ENCODE results near the gene MRPL10. TPM values are rescaled to one million over a fixed set of nuclear protein-coding genes. Genes with fewer than 3 reads are reported as not detected.

The MRPL10 gene
- total and polyA plus RNA-seq, 2 experiments from 2014 or later: 50.2 to 74.7 TPM

DNA sequence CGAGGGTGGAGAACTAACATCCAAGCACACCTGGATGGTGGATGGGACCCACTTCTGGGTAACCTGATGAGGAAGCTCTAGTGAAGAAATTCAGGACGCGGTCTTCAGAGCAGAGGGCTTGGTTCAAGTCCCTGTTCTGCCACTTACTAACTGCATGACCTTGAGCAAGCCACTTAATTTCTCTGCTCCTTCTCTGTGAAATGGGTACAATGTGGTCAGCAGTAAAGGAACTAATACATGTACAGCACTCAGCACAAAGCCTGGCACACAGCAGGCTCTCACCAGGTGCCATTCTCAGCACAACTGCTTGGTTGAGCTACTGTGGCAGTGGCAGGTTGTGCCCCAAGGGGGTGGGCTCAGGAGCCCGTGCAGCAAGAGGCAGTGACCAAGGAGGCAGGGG, 7.8 kb downstream of the MRPL10 start:
- H3K36me3 Mint-ChIP-seq (ENCODE audit: low read depth): peaks cover 39% of the 10 kb centered on the region
- no peaks in the 10 kb centered on the region for H4K20me1 ChIP-seq (replicated peaks; ENCODE audit: insufficient read depth)
- no peaks in the 10 kb centered on the region for H3K9me2 ChIP-seq (ENCODE audit: insufficient read depth)
- ATAC-seq (no peak), DNase-seq (ENCODE audit: low spot score) (no peak)
- no peak overlapping the region for H3K4me3 Mint-ChIP-seq
- no peak overlapping the region for H3K27ac ChIP-seq (ENCODE audit: low read depth)
- H3K27ac Mint-ChIP-seq: no peak overlapping the region
- TF ChIP-seq ZNF331 (CRISPR knock-in tag; IDR thresholded peaks at IDR 0.05; ENCODE audit: low read depth) (no peak), ZNF114 (CRISPR knock-in tag; IDR thresholded peaks at IDR 0.05) (no peak), NANOG (IDR thresholded peaks at IDR 0.05; ENCODE audit: borderline replicate concordance) (no peak), EZH2 (IDR thresholded peaks at IDR 0.05; ENCODE audit: low read depth, unreplicated experiment) (no peak), JUNB (IDR thresholded peaks at IDR 0.05; ENCODE audit: unreplicated experiment) (no peak), STAT1 (IDR thresholded peaks at IDR 0.05; ENCODE audit: unreplicated experiment) (no peak), EZH2phosphoT487 (IDR thresholded peaks at IDR 0.05; ENCODE audit: unreplicated experiment) (no peak), CREB1 (CRISPR knock-in tag; IDR thresholded peaks at IDR 0.05; ENCODE audit: low read depth) (no peak), POLR2AphosphoS5 (IDR thresholded peaks at IDR 0.05; ENCODE audit: low read depth) (no peak)
- TF ChIP-seq, protein P1, sequence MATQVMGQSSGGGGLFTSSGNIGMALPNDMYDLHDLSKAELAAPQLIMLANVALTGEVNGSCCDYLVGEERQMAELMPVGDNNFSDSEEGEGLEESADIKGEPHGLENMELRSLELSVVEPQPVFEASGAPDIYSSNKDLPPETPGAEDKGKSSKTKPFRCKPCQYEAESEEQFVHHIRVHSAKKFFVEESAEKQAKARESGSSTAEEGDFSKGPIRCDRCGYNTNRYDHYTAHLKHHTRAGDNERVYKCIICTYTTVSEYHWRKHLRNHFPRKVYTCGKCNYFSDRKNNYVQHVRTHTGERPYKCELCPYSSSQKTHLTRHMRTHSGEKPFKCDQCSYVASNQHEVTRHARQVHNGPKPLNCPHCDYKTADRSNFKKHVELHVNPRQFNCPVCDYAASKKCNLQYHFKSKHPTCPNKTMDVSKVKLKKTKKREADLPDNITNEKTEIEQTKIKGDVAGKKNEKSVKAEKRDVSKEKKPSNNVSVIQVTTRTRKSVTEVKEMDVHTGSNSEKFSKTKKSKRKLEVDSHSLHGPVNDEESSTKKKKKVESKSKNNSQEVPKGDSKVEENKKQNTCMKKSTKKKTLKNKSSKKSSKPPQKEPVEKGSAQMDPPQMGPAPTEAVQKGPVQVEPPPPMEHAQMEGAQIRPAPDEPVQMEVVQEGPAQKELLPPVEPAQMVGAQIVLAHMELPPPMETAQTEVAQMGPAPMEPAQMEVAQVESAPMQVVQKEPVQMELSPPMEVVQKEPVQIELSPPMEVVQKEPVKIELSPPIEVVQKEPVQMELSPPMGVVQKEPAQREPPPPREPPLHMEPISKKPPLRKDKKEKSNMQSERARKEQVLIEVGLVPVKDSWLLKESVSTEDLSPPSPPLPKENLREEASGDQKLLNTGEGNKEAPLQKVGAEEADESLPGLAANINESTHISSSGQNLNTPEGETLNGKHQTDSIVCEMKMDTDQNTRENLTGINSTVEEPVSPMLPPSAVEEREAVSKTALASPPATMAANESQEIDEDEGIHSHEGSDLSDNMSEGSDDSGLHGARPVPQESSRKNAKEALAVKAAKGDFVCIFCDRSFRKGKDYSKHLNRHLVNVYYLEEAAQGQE (IDR thresholded peaks at IDR 0.05; ENCODE audit: unreplicated experiment): no peak
- TF ChIP-seq, protein P2, sequence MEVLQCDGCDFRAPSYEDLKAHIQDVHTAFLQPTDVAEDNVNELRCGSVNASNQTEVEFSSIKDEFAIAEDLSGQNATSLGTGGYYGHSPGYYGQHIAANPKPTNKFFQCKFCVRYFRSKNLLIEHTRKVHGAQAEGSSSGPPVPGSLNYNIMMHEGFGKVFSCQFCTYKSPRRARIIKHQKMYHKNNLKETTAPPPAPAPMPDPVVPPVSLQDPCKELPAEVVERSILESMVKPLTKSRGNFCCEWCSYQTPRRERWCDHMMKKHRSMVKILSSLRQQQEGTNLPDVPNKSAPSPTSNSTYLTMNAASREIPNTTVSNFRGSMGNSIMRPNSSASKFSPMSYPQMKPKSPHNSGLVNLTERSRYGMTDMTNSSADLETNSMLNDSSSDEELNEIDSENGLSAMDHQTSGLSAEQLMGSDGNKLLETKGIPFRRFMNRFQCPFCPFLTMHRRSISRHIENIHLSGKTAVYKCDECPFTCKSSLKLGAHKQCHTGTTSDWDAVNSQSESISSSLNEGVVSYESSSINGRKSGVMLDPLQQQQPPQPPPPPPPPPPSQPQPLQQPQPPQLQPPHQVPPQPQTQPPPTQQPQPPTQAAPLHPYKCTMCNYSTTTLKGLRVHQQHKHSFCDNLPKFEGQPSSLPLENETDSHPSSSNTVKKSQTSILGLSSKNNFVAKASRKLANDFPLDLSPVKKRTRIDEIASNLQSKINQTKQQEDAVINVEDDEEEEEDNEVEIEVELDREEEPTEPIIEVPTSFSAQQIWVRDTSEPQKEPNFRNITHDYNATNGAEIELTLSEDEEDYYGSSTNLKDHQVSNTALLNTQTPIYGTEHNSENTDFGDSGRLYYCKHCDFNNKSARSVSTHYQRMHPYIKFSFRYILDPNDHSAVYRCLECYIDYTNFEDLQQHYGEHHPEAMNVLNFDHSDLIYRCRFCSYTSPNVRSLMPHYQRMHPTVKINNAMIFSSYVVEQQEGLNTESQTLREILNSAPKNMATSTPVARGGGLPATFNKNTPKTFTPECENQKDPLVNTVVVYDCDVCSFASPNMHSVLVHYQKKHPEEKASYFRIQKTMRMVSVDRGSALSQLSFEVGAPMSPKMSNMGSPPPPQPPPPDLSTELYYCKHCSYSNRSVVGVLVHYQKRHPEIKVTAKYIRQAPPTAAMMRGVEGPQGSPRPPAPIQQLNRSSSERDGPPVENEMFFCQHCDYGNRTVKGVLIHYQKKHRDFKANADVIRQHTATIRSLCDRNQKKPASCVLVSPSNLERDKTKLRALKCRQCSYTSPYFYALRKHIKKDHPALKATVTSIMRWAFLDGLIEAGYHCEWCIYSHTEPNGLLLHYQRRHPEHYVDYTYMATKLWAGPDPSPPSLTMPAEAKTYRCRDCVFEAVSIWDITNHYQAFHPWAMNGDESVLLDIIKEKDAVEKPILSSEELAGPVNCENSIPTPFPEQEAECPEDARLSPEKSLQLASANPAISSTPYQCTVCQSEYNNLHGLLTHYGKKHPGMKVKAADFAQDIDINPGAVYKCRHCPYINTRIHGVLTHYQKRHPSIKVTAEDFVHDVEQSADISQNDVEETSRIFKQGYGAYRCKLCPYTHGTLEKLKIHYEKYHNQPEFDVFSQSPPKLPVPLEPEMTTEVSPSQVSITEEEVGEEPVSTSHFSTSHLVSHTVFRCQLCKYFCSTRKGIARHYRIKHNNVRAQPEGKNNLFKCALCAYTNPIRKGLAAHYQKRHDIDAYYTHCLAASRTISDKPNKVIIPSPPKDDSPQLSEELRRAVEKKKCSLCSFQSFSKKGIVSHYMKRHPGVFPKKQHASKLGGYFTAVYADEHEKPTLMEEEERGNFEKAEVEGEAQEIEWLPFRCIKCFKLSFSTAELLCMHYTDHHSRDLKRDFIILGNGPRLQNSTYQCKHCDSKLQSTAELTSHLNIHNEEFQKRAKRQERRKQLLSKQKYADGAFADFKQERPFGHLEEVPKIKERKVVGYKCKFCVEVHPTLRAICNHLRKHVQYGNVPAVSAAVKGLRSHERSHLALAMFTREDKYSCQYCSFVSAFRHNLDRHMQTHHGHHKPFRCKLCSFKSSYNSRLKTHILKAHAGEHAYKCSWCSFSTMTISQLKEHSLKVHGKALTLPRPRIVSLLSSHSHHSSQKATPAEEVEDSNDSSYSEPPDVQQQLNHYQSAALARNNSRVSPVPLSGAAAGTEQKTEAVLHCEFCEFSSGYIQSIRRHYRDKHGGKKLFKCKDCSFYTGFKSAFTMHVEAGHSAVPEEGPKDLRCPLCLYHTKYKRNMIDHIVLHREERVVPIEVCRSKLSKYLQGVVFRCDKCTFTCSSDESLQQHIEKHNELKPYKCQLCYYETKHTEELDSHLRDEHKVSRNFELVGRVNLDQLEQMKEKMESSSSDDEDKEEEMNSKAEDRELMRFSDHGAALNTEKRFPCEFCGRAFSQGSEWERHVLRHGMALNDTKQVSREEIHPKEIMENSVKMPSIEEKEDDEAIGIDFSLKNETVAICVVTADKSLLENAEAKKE (CRISPR knock-in tag; IDR thresholded peaks at IDR 0.05): no peak
- TF ChIP-seq, protein P3, sequence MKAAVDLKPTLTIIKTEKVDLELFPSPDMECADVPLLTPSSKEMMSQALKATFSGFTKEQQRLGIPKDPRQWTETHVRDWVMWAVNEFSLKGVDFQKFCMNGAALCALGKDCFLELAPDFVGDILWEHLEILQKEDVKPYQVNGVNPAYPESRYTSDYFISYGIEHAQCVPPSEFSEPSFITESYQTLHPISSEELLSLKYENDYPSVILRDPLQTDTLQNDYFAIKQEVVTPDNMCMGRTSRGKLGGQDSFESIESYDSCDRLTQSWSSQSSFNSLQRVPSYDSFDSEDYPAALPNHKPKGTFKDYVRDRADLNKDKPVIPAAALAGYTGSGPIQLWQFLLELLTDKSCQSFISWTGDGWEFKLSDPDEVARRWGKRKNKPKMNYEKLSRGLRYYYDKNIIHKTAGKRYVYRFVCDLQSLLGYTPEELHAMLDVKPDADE (IDR thresholded peaks at IDR 0.05): no peak
- TF ChIP-seq, protein P4, sequence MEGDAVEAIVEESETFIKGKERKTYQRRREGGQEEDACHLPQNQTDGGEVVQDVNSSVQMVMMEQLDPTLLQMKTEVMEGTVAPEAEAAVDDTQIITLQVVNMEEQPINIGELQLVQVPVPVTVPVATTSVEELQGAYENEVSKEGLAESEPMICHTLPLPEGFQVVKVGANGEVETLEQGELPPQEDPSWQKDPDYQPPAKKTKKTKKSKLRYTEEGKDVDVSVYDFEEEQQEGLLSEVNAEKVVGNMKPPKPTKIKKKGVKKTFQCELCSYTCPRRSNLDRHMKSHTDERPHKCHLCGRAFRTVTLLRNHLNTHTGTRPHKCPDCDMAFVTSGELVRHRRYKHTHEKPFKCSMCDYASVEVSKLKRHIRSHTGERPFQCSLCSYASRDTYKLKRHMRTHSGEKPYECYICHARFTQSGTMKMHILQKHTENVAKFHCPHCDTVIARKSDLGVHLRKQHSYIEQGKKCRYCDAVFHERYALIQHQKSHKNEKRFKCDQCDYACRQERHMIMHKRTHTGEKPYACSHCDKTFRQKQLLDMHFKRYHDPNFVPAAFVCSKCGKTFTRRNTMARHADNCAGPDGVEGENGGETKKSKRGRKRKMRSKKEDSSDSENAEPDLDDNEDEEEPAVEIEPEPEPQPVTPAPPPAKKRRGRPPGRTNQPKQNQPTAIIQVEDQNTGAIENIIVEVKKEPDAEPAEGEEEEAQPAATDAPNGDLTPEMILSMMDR (conservative IDR thresholded peaks at IDR 0.05; ENCODE audit: low read depth in 2 of 2): no peak
- no peak overlapping the region for H3K4me2 ChIP-seq
- H2AFZ ChIP-seq: no peak overlapping the region
- H3K4me1 Mint-ChIP-seq: peaks cover 16% of the 10 kb centered on the region
- peaks cover 7% of the 10 kb centered on the region; the same call in 1 of the 2 replicates for H3K36me3 ChIP-seq (ENCODE audit: insufficient read depth)
- no peaks in the 10 kb centered on the region for H3F3A ChIP-seq (replicated peaks; ENCODE audit: low read depth)
- H3K27me3 Mint-ChIP-seq (ENCODE audit: insufficient read depth, low read depth, poor library complexity): peaks cover 8% of the 10 kb centered on the region
- no peaks in the 10 kb centered on the region for H3K27me3 ChIP-seq (ENCODE audit: insufficient read depth)
- no peaks in the 10 kb centered on the region for H3K79me2 ChIP-seq (replicated peaks; ENCODE audit: insufficient read depth)
- H3K9me3 Mint-ChIP-seq: no peaks in the 10 kb centered on the region
- H3K4me1 ChIP-seq (ENCODE audit: insufficient read depth): peaks cover 14% of the 10 kb centered on the region; the same call in 1 of the 2 replicates
- H3K4me3 ChIP-seq: no peak overlapping the region

Measured in GM23338 (cell line).